ENCODE results near the gene NOB1. TPM values are rescaled to one million over a fixed set of nuclear protein-coding genes. Genes with fewer than 3 reads are reported as not detected.

Gene NOB1
- 32.2 and 32.8 TPM in 2 replicates for total RNA-seq

GRCh38 chr16:69754469-69755310, at the start of gene NOB1:
TSS of gene NOB1 (minus strand) at chr16:69754926. CDS start at chr16:69754910, 16 bp downstream.

GRCh38 chr16:69761983-69762813, 7.5 kb upstream of the NOB1 start, which contains the start of gene WWP2:
TSS of gene WWP2 (plus strand) at chr16:69762332. CDS start at chr16:69787011, 24,679 bp downstream.

GRCh38 chr16:69726313-69727060, 28.2 kb downstream of the NOB1 start, which contains the start of gene NQO1:
TSS of gene NQO1 (minus strand) at chr16:69726560. CDS start at chr16:69726439, 121 bp downstream.

Other genes with a start within 250 kb of the NOB1 start
- 11.6 and 36.7 TPM in 2 replicates for gene NFAT5, start 189.0 kb downstream of the NOB1 start, total RNA-seq
- gene NQO1, start 28.4 kb downstream of the NOB1 start, total RNA-seq: 76.2 and 98.0 TPM in 2 replicates
- gene WWP2, start 7.4 kb upstream of the NOB1 start, total RNA-seq: 17.8 and 26.8 TPM in 2 replicates
- 0.34 and 0.85 TPM in 2 replicates for gene CLEC18A, start 196.4 kb upstream of the NOB1 start, total RNA-seq

All from nasal cavity respiratory epithelium epithelial cell of viscerocranial mucosa (primary cell).